ENCODE measurements around the gene GLP1R. TPM values are rescaled to one million over a fixed set of nuclear protein-coding genes. Genes with fewer than 3 reads are reported as not detected.
A peak's percentile ranks its signal among the peaks of the same experiment; 100 is the strongest.

GLP1R gene
- total RNA-seq, 2 experiments from 2014 or later = 0.07 to 0.12 TPM

DNA sequence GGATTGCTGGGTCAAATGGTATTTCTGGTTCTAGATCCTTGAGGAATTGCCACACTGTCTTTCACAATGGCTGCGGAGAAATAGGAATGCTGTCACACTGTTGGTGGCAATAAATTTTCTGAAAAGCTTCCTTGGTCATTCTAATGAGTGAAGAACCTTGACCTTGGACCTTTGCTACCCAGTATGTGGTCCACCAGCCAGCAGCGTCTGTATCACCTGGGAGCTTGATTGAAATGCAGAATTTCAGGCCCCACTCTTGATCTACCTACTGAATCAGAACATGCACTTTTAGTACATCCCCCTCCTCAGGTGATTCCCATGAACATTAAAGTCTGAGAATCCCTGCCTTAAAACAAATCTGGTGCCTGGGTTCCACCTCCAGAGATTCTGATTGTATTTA lies 27.5 kb upstream of the GLP1R start:
- CTCF ChIA-PET = no interaction called here
- intact Hi-C loops (cut with micrococcal nuclease) = no loop called here
- Mint-ChIP-seq H3K4me3 (no peak overlapping the region), H3K27ac (no peak overlapping the region), H3K27me3 (ENCODE audit: low read depth) (no peaks in the 10 kb centered on the region), H3K4me1 (ENCODE audit: low read depth) (no peaks in the 10 kb centered on the region), H3K36me3 (ENCODE audit: low read depth) (no peaks in the 10 kb centered on the region), H3K9me3 (no peaks in the 10 kb centered on the region)
- no peak for DNase-seq

DNA sequence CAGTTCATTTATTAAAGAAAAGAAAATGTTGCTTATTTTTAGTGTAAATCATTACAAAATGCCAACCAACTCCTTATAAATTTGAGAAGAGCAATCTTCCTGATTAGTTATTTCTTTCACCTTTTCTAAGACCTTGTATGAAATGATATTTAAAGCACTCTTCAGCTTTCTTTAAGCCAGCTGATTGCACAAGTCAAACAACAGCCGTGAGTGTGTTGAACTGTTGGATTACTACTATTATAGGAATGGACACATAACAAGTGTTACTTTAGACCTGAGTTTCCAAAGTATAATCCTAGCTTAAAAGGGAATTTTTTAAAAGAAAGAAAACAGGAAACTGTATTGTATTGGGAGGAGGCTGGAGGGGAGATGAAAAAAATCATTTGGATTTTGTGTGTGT lies 26.8 kb upstream of the GLP1R start:
- no peaks in the 10 kb centered on the region for H3K9me3 Mint-ChIP-seq
- CTCF ChIA-PET = interaction anchor here (0.9 kb wide), 1 partner anchor 9 kb away, joined by 3 read pairs; no protein-coding TSS in a partner anchor
- H3K27me3 Mint-ChIP-seq (ENCODE audit: low read depth) = no peaks in the 10 kb centered on the region
- no peaks in the 10 kb centered on the region for H3K4me1 Mint-ChIP-seq (ENCODE audit: low read depth)
- no peak overlapping the region for H3K27ac Mint-ChIP-seq
- H3K36me3 Mint-ChIP-seq (ENCODE audit: low read depth) = no peaks in the 10 kb centered on the region
- no peak overlapping the region for H3K4me3 Mint-ChIP-seq
- DNase-seq = no peak
- intact Hi-C loops (cut with micrococcal nuclease) = no loop called here

DNA sequence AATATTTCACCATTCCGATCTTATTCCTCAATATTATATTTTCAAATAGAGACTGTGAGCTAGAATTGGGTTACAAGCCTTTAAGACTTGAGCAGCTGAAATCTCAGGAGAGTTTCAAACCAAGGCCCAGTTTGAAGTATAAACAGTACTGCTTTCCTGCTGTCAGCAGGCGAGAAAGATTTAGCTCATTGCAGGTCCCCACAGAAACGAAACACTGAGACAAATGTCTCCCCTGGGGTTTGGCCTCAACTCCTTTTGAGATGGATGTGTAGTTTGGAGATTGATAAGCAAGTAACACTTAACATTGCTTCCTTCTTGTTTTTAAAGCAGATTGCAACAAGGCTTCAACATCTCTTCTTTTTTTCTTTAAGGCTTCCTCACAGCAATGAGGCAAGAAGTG lies 22.4 kb upstream of the GLP1R start:
- H3K9me3 Mint-ChIP-seq = no peaks in the 10 kb centered on the region
- H3K4me1 Mint-ChIP-seq (ENCODE audit: low read depth) = no peaks in the 10 kb centered on the region
- no peaks in the 10 kb centered on the region for H3K36me3 Mint-ChIP-seq (ENCODE audit: low read depth)
- DNase-seq = no peak
- no peak overlapping the region for H3K4me3 Mint-ChIP-seq
- intact Hi-C loops (cut with micrococcal nuclease) = no loop called here
- CTCF ChIA-PET = interaction anchor here (1.4 to 2.0 kb wide), 3 partner anchors 10 to 284 kb away, joined by 3 to 8 read pairs (median 4); no protein-coding TSS in a partner anchor
- H3K27ac Mint-ChIP-seq = no peak overlapping the region
- peaks cover 12% of the 10 kb centered on the region for H3K27me3 Mint-ChIP-seq (ENCODE audit: low read depth)

DNA sequence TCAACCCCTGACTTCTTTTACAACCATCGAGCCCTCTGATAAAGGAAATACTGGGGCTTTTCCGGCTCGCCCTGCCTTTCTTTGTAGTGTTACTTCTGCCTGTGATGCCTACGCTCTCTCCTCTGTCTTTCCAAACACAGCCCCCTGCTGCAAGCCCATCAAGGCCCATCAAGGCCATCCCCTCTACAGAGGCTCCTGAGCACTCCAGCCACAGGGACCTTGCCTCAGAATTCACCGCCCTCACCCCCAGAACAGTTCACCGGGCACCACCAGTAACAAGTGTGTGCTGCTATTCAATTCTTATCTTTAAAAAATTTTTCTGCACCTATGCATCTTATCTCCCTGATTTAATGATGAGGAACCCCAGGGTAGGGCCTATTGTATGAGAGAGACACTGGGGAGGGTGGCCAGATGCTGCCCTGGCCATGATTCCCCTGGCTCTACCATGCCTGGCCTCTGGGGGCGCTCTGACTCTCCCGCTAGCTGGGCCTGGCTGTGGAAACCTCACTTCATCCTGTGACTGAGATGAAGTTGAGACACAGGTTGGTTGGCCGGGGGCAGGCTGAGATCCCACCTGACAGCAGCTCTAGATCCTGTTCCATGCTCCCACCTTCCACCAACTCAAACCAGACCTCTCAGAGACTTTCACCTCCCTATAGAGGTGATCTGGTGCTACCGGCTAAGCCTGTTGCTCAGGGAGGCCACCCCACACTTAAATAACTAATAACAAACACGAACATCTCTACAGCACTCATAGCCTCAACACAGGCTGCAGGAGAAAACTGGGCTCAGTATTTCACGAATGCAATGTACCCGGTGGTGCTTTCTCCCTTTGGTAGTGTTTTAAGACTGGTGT lies 19.2 kb upstream of the GLP1R start:
- CTCF ChIA-PET = interaction anchor here (1.1 to 1.9 kb wide), 6 partner anchors 11 to 273 kb away, joined by 3 to 9 read pairs (median 4); no protein-coding TSS in a partner anchor
- Mint-ChIP-seq H3K27me3 (ENCODE audit: low read depth) (peaks cover 17% of the 10 kb centered on the region), H3K9me3 (no peaks in the 10 kb centered on the region), H3K27ac (no peak overlapping the region), H3K4me3 (no peak overlapping the region), H3K36me3 (ENCODE audit: low read depth) (no peaks in the 10 kb centered on the region), H3K4me1 (ENCODE audit: low read depth) (no peaks in the 10 kb centered on the region)
- intact Hi-C loops (cut with micrococcal nuclease) = no loop called here
- peak; percentile 68 for DNase-seq

DNA sequence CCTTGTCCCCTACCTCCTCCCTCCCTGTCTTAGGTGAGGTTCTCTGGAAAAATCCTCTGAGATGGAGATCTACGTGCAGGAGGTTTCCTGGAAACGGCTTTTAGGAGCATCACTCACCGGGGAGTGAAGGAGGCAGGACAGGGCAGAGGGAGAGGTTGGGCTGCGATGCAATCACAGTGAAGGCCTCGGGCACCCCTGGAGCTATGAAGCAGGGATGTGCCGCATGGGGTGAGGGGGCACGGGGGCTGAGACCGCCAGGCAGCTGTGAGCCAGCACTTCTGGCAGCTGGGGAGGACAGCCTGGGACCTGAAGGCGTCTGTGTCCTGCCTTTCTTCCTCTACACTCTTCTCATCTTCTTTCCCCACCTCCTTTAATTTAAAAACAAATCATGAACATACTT lies 12.9 kb upstream of the GLP1R start:
- Mint-ChIP-seq H3K9me3 (no peaks in the 10 kb centered on the region), H3K4me1 (ENCODE audit: low read depth) (peaks cover 4% of the 10 kb centered on the region), H3K27ac (no peak overlapping the region), H3K4me3 (no peak overlapping the region), H3K36me3 (ENCODE audit: low read depth) (no peaks in the 10 kb centered on the region), H3K27me3 (ENCODE audit: low read depth) (peaks cover 26% of the 10 kb centered on the region)
- DNase-seq = no peak
- CTCF ChIA-PET = no interaction called here
- intact Hi-C loops (cut with micrococcal nuclease) = no loop called here

DNA sequence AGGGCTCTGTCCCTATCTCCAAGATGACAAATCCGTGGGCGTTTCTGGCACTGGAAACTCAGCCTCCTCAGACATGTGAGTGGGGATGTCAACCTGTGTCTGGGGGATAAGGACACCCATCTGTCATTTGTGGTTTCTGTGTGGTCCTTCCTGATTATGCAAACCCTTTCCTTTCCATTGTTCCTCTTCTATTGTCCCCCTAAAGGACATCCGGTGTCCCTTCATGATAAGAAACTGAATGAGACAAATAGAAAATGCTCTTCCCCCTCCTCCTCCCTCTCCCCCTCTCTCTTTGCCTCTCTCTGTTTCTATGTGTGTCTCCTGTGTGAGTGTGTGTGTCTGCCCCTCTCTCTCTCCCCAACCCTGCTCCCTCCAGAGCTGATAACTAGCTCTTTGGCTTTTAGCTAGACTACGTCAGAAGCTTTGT lies 11.5 kb upstream of the GLP1R start:
- no peak overlapping the region for H3K4me3 Mint-ChIP-seq
- CTCF ChIA-PET = interaction anchor here (0.7 kb wide), 3 partner anchors 10 to 160 kb away, joined by 3 read pairs; no protein-coding TSS in a partner anchor
- no peak for DNase-seq

DNA sequence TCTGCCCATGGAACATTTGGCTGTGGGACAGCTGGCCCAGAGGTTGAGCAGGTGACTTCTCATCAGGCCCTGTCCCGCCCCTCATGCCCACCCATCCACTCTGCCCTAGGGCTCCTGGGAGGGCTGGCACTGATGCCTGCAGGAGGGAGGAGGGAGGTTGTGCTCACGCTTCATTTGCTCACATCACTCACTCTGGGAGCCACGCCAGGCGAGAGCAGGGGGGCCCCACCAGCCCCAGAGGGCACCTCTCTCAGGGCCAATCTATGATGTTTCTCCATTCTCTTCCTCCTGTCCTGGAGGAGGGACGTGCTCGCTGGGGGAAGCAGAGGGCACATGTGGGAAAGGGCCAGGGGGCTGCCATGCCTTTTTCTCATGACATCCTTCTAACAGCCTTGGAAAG lies 10.9 kb upstream of the GLP1R start:
- DNase-seq = no peak
- Mint-ChIP-seq H3K9me3 (no peaks in the 10 kb centered on the region), H3K4me1 (ENCODE audit: low read depth) (peaks cover 4% of the 10 kb centered on the region), H3K4me3 (no peak overlapping the region), H3K27me3 (ENCODE audit: low read depth) (peaks cover 26% of the 10 kb centered on the region), H3K27ac (no peak overlapping the region), H3K36me3 (ENCODE audit: low read depth) (no peaks in the 10 kb centered on the region)
- intact Hi-C loops (cut with micrococcal nuclease) = no loop called here
- CTCF ChIA-PET = interaction anchor here (0.7 kb wide), 1 partner anchor 160 kb away, joined by 3 read pairs; no protein-coding TSS in a partner anchor

More for the DNA sequence above, 11.5 kb upstream of the GLP1R start:
- Mint-ChIP-seq H3K36me3 (ENCODE audit: low read depth) (no peaks in the 10 kb centered on the region), H3K4me1 (ENCODE audit: low read depth) (peaks cover 4% of the 10 kb centered on the region), H3K9me3 (no peaks in the 10 kb centered on the region), H3K27me3 (ENCODE audit: low read depth) (peaks cover 26% of the 10 kb centered on the region), H3K27ac (no peak overlapping the region)
- intact Hi-C loops (cut with micrococcal nuclease) = no loop called here

DNA sequence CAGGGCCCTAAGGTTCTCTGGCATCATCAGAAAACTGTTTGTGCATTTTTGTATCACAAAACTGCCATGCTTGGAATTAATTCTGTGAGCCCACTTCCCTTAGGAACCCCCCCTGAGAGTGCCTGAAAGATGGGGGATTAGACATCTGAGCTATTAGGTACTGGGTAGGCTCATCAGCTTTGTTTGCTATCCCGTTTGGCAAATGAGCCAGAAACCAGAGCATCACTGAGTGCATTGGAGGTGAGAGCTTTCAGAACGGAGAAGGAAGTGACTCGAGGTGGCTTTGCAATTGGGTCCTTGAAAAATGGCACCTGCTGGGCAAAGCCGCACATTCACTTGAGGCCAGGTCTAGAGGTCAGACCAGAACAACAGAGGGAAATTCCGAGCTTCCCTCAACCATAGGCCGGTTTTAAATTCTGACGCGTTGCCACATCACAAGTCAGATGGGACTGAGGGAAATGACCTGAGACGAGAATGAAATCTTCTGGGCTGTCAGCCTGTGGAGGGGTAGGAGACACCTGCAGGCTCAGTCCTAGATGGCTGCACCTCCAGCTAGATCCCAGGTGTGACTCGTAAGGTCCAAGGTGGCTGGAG lies 8.4 kb upstream of the GLP1R start:
- intact Hi-C loops (cut with micrococcal nuclease) = loop anchor here (10.0 kb wide), 1 partner anchor 115 kb away; no protein-coding TSS in a partner anchor
- no peak overlapping the region for H3K27ac Mint-ChIP-seq
- H3K4me3 Mint-ChIP-seq = no peak overlapping the region
- H3K9me3 Mint-ChIP-seq = no peaks in the 10 kb centered on the region
- no peak for DNase-seq
- CTCF ChIA-PET = interaction anchor here (2.5 kb wide), 1 partner anchor 10 kb away, joined by 7 read pairs; no protein-coding TSS in a partner anchor
- H3K4me1 Mint-ChIP-seq (ENCODE audit: low read depth) = peaks cover 4% of the 10 kb centered on the region
- peaks cover 18% of the 10 kb centered on the region for H3K27me3 Mint-ChIP-seq (ENCODE audit: low read depth)
- H3K36me3 Mint-ChIP-seq (ENCODE audit: low read depth) = no peaks in the 10 kb centered on the region

DNA sequence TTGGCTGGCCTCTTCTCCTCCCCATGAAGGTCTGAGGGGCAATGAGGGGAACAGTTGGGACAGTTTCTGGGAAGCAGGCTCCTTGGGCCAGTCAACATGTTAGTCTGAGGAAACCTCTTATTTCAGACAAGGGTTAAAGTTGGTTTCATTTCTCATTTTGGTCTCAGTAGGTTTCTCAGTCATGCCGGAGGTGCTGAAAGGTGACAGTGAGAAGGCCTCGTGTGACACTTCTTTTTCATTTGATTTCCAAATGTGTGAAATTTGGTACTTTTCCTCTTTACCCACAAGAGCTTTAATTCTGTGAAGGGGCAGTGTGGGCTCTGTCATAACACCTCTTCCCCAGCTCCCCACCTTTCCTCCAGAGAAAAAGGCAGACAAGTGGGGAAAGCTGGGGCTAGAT lies 7.5 kb upstream of the GLP1R start:
- intact Hi-C loops (cut with micrococcal nuclease) = loop anchor here (10.0 kb wide), 1 partner anchor 114 kb away; no protein-coding TSS in a partner anchor
- Mint-ChIP-seq H3K4me1 (ENCODE audit: low read depth) (peaks cover 4% of the 10 kb centered on the region), H3K36me3 (ENCODE audit: low read depth) (no peaks in the 10 kb centered on the region), H3K27ac (no peak overlapping the region), H3K27me3 (ENCODE audit: low read depth) (peaks cover 16% of the 10 kb centered on the region), H3K9me3 (no peaks in the 10 kb centered on the region), H3K4me3 (no peak overlapping the region)
- DNase-seq = no peak
- CTCF ChIA-PET = interaction anchor here (2.5 kb wide), 1 partner anchor 11 kb away, joined by 7 read pairs; no protein-coding TSS in a partner anchor

DNA sequence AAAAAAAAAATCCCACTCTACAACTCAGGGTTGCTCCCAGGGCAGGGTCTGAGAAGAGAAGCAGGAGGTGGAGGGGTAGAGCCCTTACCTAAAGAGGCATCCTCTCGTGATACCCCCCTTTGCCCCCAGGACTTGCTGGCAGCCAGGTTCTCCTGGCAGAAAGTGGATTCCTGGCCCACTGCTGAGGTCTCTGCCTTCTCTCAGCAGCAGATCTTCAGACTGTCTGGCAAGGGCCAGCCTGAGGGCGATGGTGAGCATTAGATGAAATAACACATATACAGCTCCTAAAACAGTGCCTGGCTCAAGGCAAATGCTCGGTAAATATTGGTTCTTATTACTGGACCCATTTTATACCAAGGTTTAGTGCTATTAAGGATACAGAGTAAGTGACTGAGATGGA lies 4.8 kb upstream of the GLP1R start:
- intact Hi-C loops (cut with micrococcal nuclease) = loop anchor here (10.0 kb wide), 1 partner anchor 111 kb away; no protein-coding TSS in a partner anchor
- CTCF ChIA-PET = no interaction called here
- Mint-ChIP-seq H3K9me3 (no peaks in the 10 kb centered on the region), H3K36me3 (ENCODE audit: low read depth) (no peaks in the 10 kb centered on the region), H3K27ac (no peak overlapping the region), H3K4me1 (ENCODE audit: low read depth) (no peaks in the 10 kb centered on the region), H3K4me3 (no peak overlapping the region), H3K27me3 (ENCODE audit: low read depth) (peaks cover 12% of the 10 kb centered on the region)
- no peak for DNase-seq

DNA sequence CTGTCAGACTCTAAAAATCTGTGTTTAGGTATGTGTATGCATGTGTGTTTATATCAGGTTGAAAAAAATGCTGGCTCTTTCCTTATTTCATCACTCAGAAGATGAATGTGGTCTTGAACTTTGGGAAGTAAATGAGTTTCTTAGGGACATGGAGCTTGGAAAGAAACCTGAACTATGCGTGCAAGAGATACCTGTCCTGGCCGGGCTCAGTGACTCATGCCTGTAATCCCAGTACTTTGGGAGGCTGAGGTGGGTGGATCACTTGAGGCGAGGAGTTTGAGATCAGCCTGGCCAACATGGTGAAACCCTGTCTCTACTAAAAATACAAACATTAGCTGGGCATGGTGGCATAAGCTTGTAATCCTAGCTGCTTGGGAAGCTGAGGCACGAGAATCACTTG lies 4.4 kb upstream of the GLP1R start:
- Mint-ChIP-seq H3K9me3 (no peaks in the 10 kb centered on the region), H3K27me3 (ENCODE audit: low read depth) (peaks cover 14% of the 10 kb centered on the region), H3K4me1 (ENCODE audit: low read depth) (peaks cover 3% of the 10 kb centered on the region), H3K36me3 (ENCODE audit: low read depth) (no peaks in the 10 kb centered on the region), H3K4me3 (no peak overlapping the region), H3K27ac (no peak overlapping the region)
- intact Hi-C loops (cut with micrococcal nuclease) = loop anchor here (10.0 kb wide), 1 partner anchor 111 kb away; no protein-coding TSS in a partner anchor
- CTCF ChIA-PET = no interaction called here
- no peak for DNase-seq
